ENCODE data around the gene BCR. TPM values are rescaled to one million over a fixed set of nuclear protein-coding genes. Genes with fewer than 3 reads are reported as not detected.

Gene BCR
- total RNA-seq, 2 donors from 2014 or later, result 27.0 to 41.3 TPM

DNA sequence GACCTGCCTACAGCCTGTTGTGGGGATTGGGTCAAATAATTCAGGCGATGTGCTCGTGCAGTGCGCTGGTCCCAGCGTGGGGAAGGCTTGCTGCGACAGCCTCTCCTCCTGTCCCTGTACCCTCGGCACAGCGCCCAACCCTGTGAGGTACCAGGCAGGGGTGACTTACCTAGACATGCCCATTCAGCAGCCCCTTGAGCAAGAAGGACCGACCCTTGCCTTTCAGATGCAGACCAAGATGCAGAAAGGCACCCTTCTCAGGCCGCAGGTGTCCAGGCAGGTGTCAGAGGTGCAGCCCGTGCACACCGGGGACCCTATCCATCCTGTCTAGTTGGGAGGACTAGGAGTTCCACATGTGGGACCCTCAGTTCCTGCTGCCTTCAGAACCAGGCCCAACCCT lies 102.7 kb downstream of the BCR start:
- TF ChIP-seq, protein P1, sequence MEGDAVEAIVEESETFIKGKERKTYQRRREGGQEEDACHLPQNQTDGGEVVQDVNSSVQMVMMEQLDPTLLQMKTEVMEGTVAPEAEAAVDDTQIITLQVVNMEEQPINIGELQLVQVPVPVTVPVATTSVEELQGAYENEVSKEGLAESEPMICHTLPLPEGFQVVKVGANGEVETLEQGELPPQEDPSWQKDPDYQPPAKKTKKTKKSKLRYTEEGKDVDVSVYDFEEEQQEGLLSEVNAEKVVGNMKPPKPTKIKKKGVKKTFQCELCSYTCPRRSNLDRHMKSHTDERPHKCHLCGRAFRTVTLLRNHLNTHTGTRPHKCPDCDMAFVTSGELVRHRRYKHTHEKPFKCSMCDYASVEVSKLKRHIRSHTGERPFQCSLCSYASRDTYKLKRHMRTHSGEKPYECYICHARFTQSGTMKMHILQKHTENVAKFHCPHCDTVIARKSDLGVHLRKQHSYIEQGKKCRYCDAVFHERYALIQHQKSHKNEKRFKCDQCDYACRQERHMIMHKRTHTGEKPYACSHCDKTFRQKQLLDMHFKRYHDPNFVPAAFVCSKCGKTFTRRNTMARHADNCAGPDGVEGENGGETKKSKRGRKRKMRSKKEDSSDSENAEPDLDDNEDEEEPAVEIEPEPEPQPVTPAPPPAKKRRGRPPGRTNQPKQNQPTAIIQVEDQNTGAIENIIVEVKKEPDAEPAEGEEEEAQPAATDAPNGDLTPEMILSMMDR (IDR thresholded peaks at IDR 0.05), result no peak
- no peak for DNase-seq (ENCODE audit: low spot score)
- no peaks in the 10 kb centered on the region for H3K9me3 ChIP-seq
- H3K4me1 ChIP-seq, result peaks cover 0 to 29% of the 10 kb centered on the region in 2 donors
- H3K27me3 ChIP-seq, result no peaks in the 10 kb centered on the region
- H3K27ac ChIP-seq, result peak overlapping the region in 1 of 2 donors; percentile 20
- peaks cover 26% of the 10 kb centered on the region for H3K36me3 ChIP-seq
- no peak overlapping the region for H3K4me3 ChIP-seq

DNA sequence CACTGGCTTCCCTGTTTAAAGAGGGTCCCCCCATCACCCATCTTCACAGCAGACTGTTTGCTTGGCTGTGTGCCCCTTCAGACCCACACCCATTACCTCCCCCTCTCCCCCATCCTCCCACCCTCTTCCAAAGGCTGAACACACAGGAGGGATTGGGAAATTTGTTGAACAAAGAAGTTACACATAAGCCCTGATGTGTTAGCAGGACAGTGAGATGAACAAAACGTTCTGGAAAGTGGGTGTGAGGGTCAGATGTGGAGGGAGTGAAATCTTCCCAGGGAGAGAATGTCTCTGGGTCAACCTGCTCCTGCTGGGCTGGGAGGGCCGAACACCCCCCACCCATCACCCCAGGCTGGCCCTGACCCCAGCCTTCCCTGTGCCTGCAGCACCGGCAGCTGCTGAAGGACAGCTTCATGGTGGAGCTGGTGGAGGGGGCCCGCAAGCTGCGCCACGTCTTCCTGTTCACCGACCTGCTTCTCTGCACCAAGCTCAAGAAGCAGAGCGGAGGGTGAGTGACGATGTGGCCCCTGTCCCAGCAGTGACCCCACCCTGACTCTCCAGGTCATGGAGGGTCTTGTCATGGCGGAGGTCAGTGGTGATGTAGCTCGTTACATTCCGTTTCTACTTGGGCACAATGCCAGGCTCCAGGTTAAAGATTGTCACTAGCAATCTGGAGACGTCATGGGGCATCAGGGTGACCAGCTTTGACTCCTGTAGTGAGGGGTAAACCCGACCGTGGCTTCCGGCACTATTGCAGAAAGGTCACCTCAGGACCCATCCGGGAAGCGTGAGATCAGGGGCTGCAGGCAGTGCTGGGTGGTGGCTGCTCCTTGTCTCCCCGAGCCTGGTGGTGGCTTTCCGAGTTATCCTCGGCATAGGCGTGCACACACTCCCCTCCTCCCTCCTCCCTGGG lies 103.5 kb downstream of the BCR start:
- H3K27ac ChIP-seq, result no peak overlapping the region
- peaks cover 0 to 21% of the 10 kb centered on the region in 2 donors for H3K4me1 ChIP-seq
- TF ChIP-seq, protein P1 (IDR thresholded peaks at IDR 0.05), result no peak
- H3K36me3 ChIP-seq, result peaks cover 29% of the 10 kb centered on the region
- no peak for DNase-seq (ENCODE audit: low spot score)
- no peaks in the 10 kb centered on the region for H3K9me3 ChIP-seq
- no peaks in the 10 kb centered on the region for H3K27me3 ChIP-seq
- H3K4me3 ChIP-seq, result no peak overlapping the region

DNA sequence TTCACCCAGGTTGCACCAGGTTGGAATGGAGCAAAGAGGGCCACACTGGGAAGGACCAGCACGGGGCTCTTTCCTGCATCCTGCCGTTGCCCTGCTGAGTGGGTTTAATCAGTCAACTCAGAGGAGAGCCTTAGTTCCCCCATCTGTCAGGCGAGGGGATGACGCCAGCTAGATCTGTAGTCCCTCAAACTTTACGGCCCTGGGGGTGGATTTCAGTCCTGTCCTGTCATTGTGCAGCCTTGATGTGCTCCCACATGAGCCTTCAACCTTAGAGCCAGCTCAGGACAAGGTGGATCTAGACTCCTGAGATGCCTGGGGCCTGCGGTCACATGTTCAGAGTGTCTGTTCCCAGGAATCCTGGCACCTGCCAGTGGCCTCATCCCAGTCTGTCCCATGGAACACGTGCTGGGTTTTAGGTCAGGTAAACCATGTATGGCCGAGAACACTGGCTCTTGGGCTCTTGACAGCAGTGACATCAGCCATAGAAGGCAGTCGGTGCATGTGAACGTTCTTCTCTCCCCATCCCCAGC lies 104.3 kb downstream of the BCR start:
- Histone ChIP-seq H3K9me3 (no peaks in the 10 kb centered on the region), H3K27me3 (no peaks in the 10 kb centered on the region), H3K4me3 (no peak overlapping the region), H3K36me3 (peaks cover 35% of the 10 kb centered on the region), H3K4me1 (peaks cover 0 to 13% of the 10 kb centered on the region in 2 donors), H3K27ac (no peak overlapping the region)
- no peak for DNase-seq (ENCODE audit: low spot score)
- TF ChIP-seq, protein P1 (IDR thresholded peaks at IDR 0.05), result no peak

DNA sequence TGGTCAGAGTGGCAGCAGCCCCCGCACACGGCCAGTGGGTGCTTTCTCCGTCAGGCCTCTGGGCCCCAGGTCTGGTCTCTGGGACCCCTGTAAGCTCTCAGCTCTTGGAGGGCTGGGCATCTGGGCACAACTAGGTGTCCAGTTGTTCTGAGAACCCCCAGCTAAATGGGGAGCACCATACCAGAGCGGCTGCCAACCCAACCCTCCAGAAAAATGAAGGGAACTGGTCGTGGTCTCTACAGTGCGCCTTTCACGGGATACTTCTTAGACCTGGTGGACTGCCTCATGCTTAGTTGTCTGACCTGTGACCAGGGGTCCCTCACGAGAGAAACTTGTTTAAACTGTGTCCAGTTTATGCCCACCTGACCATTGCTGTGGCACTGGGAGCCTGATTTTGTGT lies 104.9 kb downstream of the BCR start:
- no peaks in the 10 kb centered on the region for H3K27me3 ChIP-seq
- H3K4me1 ChIP-seq, result peaks cover 0 to 11% of the 10 kb centered on the region in 2 donors
- H3K27ac ChIP-seq, result no peak overlapping the region
- no peak overlapping the region for H3K4me3 ChIP-seq
- DNase-seq (ENCODE audit: low spot score), result no peak
- H3K36me3 ChIP-seq, result peaks cover 41% of the 10 kb centered on the region
- TF ChIP-seq, protein P1 (IDR thresholded peaks at IDR 0.05), result no peak
- no peaks in the 10 kb centered on the region for H3K9me3 ChIP-seq

DNA sequence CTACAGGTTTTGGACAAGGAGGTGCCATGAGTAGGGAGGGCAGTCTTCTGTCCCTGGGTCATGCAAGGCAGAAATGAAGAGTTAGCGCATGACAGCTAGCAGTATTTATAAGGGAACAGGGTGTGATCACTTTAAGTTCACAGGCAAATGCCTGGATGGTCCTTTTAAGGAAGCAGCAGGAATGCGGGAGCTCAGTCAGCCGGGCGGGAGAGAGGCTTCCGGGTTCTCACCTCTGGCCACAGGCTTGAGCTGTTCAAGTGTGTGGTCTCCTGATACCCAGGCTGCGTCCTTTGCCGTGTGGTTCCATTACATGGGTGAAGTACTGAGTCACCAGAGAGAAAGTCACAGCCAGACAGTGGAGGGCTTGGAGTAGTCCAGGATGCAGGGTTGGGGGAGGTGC lies 105.4 kb downstream of the BCR start:
- no peak overlapping the region for H3K27ac ChIP-seq
- peaks cover 41% of the 10 kb centered on the region for H3K36me3 ChIP-seq
- H3K9me3 ChIP-seq, result no peaks in the 10 kb centered on the region
- no peak overlapping the region for H3K4me3 ChIP-seq
- TF ChIP-seq, protein P1 (IDR thresholded peaks at IDR 0.05), result no peak
- peaks cover 0 to 15% of the 10 kb centered on the region in 2 donors for H3K4me1 ChIP-seq
- DNase-seq (ENCODE audit: low spot score), result no peak
- H3K27me3 ChIP-seq, result no peaks in the 10 kb centered on the region

All from right atrium auricular region (tissue), 2 donors.